Activated CD8-positive, alpha-beta memory T cell treated with anti-CD3 and anti-CD28 coated beads, Interleukin-2, amount 10 ng/mL, durations not matched to agents 7 days and 5 days (primary cell): ENCODE data around the gene PLXDC2. TPM values are rescaled to one million over a fixed set of nuclear protein-coding genes. Genes with fewer than 3 reads are reported as not detected.
"Not testable (repeated sequence)": the region's sequence is repeated elsewhere in the genome, so short reads cannot be mapped to it uniquely, and the experiment has no call there.

Source experiments
- ATAC-seq: fragments of 150-1000 bp; cut with Tn5 transposase; one replicate; pipeline ENCODE4 v1.10.0; 2021; ENCODE audit warnings: moderate library complexity
- CTCF ChIA-PET: fragments of 350-600 bp; sonication (Branson Sonifier 250); formaldehyde crosslinking; loops from one replicate; lab custom pipeline; 2021; ENCODE audit warnings: antibody characterized with exemption; lab: Charles Lee
- DNase-seq: peaks from one replicate; pipeline ENCODE4 v3.0.0-alpha.2; 2020
- H3K27ac Mint-ChIP-seq: one replicate; pipeline ENCODE4 v1.8.0; 2021; ENCODE audit warnings: mild to moderate bottlenecking, mixed read lengths
- H3K27me3 Mint-ChIP-seq: one replicate; pipeline ENCODE4 v1.8.0; 2021; ENCODE audit warnings: mixed read lengths
- H3K36me3 Mint-ChIP-seq: one replicate; pipeline ENCODE4 v1.8.0; 2021; ENCODE audit warnings: mild to moderate bottlenecking, mixed read lengths
- H3K4me1 Mint-ChIP-seq: one replicate; pipeline ENCODE4 v1.8.0; 2021; ENCODE audit warnings: mixed read lengths
- H3K4me3 Mint-ChIP-seq: one replicate; pipeline ENCODE4 v1.8.0; 2021; ENCODE audit warnings: mild to moderate bottlenecking, moderate library complexity, mixed read lengths
- H3K9me3 Mint-ChIP-seq: one replicate; pipeline ENCODE4 v1.8.0; 2022; ENCODE audit warnings: low read depth, mixed read lengths
- total RNA-seq, 2 experiments: library from RNA; stranded (reverse); gene quantifications; one replicate each; pipeline ENCODE4 v1.2.3, GENCODE V29; 2021

PLXDC2 gene
- total RNA-seq, 2 experiments from 2014 or later: 0.05 TPM; not detected in 1

DNA sequence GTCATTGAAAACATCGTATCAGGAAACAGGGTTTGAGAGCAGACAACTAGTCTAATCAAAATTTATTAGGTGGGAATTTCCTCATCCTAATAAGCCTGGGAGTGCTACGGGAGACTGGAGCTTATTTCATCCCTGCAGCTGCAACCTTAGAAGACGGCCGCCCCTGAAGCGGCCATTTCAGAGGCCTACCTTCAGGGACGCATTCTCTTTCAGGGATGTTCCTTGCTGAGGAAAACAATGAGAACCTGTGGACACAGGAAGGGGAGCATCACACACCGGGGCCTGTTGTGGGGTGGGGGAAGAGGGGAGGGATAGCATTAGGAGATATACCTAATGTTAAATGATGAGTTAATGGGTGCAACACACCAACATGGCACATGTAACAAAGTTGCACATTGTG is 392.9 kb downstream of the PLXDC2 start:
- H3K4me3 Mint-ChIP-seq, H3K27me3 Mint-ChIP-seq, H3K27ac Mint-ChIP-seq, ATAC-seq, CTCF ChIA-PET, H3K4me1 Mint-ChIP-seq, H3K36me3 Mint-ChIP-seq, DNase-seq, H3K9me3 Mint-ChIP-seq: not testable (repeated sequence)

DNA sequence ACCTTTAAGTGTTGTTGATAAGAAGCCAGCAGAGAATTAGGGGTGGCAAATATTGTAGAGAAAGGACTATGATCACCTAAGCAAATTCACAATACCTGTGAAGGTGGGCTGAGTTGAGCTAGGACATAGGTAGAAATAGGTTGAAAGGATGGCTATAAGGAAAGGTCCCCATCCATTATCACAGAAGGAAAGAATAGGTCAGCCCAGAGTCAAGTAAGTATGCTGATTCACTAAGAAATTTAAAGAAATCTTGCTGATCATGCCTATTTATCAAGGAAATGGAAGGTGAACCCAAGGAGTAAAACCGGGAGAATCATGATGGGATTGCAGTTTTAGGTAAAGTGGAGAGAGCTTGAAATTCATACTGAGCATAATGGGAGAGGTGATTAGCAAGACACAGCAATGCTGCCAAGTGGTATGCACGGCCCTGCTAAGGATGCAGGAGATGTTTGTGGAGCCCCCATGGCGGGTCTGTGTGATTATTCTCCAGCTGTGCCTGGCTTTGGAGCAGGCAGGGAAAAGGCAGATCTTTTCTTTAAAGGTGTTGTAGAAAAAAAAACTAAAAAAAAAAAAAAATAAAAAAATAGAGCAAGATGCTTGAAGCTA is 399.4 kb downstream of the PLXDC2 start:
- Mint-ChIP-seq H3K27me3 (no peaks in the 10 kb centered on the region), H3K9me3 (peaks cover 15% of the 10 kb centered on the region), H3K4me3 (no peak overlapping the region), H3K27ac (no peak overlapping the region), H3K36me3 (no peaks in the 10 kb centered on the region), H3K4me1 (no peaks in the 10 kb centered on the region)
- CTCF ChIA-PET: no interaction called here
- ATAC-seq (no peak), DNase-seq (no peak)

DNA sequence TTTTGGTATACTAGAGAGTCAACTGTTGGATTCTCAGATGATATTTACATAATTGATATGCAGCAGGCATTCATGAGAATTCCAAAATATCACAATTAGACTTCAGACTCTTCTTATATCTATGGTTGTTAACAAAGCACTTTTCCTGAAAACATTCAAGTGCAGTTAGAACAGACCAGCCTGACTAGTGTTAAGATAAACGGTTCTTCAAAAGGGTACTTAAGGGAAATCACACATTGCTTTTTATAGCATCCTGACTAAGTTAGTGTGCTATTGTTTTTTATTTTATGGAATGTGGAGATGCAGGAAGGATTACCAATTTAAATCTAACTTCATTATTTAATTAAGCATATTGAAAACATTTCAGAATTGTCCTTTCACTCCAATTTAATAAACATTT is 405.1 kb downstream of the PLXDC2 start:
- H3K27ac Mint-ChIP-seq: no peak overlapping the region
- CTCF ChIA-PET: no interaction called here
- H3K9me3 Mint-ChIP-seq: peaks cover 2% of the 10 kb centered on the region
- DNase-seq: no peak
- ATAC-seq: no peak
- H3K27me3 Mint-ChIP-seq: no peaks in the 10 kb centered on the region
- no peaks in the 10 kb centered on the region for H3K4me1 Mint-ChIP-seq
- H3K36me3 Mint-ChIP-seq: no peaks in the 10 kb centered on the region
- no peak overlapping the region for H3K4me3 Mint-ChIP-seq

DNA sequence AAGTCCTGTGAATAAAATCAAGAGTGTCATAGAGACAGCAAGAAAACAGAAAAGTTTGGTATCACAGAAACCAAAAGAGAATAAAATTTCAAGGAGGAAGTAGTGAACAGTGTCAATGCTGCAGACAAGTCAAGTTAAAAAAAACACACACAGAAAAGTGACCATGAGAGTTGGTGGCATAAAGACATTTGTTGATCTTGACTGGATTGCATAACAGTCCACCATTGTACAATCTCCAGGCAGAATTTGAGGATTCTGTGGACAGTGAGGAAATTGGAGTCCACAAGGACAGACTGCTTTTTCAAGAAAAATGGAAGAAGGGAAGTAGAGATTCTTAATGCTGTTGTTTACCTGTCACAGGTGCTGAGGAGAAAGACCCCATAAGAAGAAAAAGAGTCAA is 412.5 kb downstream of the PLXDC2 start:
- CTCF ChIA-PET: no interaction called here
- DNase-seq: no peak
- Mint-ChIP-seq H3K27me3 (no peaks in the 10 kb centered on the region), H3K36me3 (no peaks in the 10 kb centered on the region), H3K4me1 (no peaks in the 10 kb centered on the region), H3K27ac (no peak overlapping the region), H3K9me3 (peaks cover 12% of the 10 kb centered on the region), H3K4me3 (no peak overlapping the region)
- no peak for ATAC-seq

DNA sequence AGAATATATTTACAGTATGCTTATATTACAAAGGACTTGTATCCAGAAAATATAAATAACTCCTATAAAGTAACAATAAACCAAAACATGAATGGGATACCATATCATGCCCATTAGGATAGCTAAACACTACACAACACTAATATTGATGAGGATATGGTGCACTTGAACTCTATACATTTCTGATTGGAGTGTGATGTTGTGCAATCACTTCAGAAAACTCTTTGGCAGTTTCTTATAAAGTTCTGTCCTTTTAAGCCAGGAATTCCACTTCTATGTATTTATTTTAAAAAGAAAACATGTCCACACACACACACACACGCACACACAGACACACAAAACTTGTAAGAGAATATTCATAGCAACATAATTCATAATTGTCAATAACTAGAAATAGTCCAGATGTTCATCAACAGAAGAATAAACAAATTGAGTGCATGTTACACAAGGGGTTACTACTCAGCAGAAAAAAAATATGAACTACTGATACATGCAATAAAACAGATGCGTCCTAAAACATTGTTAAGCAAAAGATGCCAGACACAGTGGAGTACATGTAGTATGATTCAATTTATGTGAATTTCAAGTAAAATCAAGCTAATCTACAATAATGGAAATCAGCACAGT is 416.0 kb downstream of the PLXDC2 start:
- no peak for ATAC-seq
- Mint-ChIP-seq H3K4me3 (no peak overlapping the region), H3K4me1 (no peaks in the 10 kb centered on the region), H3K36me3 (no peaks in the 10 kb centered on the region), H3K9me3 (peaks cover 12% of the 10 kb centered on the region), H3K27ac (no peak overlapping the region), H3K27me3 (no peaks in the 10 kb centered on the region)
- CTCF ChIA-PET: no interaction called here
- no peak for DNase-seq

DNA sequence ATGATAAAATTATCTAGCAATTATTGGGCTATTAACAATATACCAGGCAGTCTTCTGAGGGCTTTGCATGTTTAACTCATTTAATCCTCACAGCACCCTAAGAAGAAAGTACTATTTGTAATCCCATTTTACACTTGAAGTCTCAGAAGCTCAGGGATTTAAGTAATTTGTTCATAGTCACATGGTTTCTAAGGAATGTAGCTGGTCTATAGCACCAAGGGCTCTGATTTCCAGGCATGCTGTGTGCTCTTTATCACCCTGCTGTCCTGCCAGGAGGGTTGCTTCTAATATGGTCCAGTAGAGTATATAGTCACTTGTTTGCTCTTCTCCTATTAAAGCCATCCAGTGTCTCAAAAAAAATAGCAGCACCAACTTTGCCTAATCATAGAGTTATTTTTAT is 417.2 kb downstream of the PLXDC2 start:
- Mint-ChIP-seq H3K36me3 (no peaks in the 10 kb centered on the region), H3K4me1 (no peaks in the 10 kb centered on the region), H3K4me3 (no peak overlapping the region), H3K27me3 (no peaks in the 10 kb centered on the region), H3K9me3 (peaks cover 6% of the 10 kb centered on the region), H3K27ac (no peak overlapping the region)
- DNase-seq (no peak), ATAC-seq (no peak)
- CTCF ChIA-PET: no interaction called here

DNA sequence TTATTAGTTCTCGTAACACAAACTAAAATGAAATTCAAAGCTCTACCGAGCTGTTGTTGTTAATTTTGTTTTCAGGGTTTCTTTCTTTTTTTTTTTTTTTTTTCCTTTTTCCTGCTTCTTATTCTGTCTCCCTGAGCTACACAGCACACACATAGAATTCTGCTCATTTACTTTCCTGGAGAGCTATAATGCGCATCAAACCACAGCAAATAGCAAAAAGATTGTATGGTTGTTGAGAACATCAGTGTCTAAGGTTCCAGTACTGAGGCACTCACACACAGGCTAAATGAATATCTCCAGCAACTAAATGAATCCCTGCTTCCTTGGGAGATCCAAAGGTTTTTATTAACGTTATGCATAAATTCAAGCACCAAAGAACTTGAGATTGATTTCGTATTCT is 418.3 kb downstream of the PLXDC2 start:
- no peak for DNase-seq
- ATAC-seq: no peak
- no peaks in the 10 kb centered on the region for H3K4me1 Mint-ChIP-seq
- H3K9me3 Mint-ChIP-seq: no peaks in the 10 kb centered on the region
- H3K36me3 Mint-ChIP-seq: no peaks in the 10 kb centered on the region
- no peak overlapping the region for H3K4me3 Mint-ChIP-seq
- H3K27ac Mint-ChIP-seq: no peak overlapping the region
- H3K27me3 Mint-ChIP-seq: no peaks in the 10 kb centered on the region
- CTCF ChIA-PET: no interaction called here

DNA sequence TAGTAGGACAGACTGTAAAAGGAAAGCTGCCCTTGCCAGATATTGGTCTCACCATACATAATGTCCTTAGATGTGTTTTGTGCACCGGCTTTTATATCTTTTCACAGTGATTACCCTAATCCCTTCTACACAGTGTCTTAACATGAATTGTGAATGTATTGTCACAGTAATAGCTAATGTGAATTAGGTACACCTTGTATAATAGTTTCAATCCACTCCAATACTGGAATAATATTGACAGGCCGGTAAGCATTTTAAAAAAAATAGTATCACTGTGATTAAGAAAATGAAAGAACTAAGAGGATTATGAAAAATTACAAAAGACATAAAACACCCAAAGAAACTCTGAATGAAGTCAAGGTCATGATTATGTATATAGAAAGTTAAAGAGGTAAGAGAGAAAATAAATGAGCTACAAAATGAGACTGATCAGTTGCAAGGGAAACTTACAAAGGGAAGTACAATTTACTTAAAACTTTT is 420.9 kb downstream of the PLXDC2 start:
- no peak for ATAC-seq

DNA sequence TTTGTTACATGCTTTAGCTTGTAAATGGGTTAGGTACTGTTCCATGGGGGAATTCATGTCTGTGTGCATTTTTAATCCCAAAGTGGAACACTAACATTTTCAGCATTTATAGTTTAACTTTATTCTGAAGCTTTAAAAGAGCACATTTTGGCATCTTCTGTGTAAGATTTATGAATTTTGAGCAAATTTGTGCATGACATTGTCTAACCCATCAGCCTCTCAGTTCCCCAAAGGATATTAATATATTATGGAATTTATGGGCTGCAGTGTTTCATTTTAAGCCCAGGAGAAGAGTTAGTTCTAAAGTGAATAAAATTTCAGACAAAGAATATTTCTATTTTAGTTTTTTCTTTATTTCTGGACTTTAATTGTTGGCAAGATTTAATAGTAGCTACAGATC is 421.4 kb downstream of the PLXDC2 start:
- ATAC-seq (no peak), DNase-seq (no peak)
- H3K4me3 Mint-ChIP-seq: no peak overlapping the region
- no peaks in the 10 kb centered on the region for H3K9me3 Mint-ChIP-seq
- H3K36me3 Mint-ChIP-seq: no peaks in the 10 kb centered on the region
- CTCF ChIA-PET: no interaction called here
- H3K27ac Mint-ChIP-seq: no peak overlapping the region
- no peaks in the 10 kb centered on the region for H3K4me1 Mint-ChIP-seq
- H3K27me3 Mint-ChIP-seq: no peaks in the 10 kb centered on the region

More for the DNA sequence above, 420.9 kb downstream of the PLXDC2 start:
- Mint-ChIP-seq H3K9me3 (no peaks in the 10 kb centered on the region), H3K27ac (no peak overlapping the region), H3K27me3 (no peaks in the 10 kb centered on the region), H3K4me1 (no peaks in the 10 kb centered on the region), H3K36me3 (no peaks in the 10 kb centered on the region), H3K4me3 (no peak overlapping the region)
- DNase-seq: no peak
- CTCF ChIA-PET: interaction anchor here (1.5 kb wide), 1 partner anchor 15 kb away, joined by 3 read pairs; no protein-coding TSS in a partner anchor

DNA sequence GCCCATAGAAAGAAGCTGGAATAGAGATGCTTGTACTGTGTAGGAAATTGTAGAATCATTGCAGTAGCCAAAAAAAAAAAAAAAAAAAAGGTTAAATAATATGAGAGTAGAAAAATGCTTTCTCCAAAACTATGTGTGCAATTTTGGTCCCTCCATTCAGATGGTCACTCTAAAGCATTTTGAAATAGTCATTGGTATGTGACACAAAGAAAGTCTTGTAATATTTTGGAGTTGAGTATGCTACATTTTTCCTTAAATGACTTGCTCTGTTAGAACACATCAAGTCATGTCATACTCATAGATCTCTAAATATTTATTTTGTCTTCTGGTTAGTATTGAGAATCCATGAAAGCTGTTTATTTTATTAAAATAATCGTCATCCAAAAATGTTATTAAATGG is 424.4 kb downstream of the PLXDC2 start:
- H3K27ac Mint-ChIP-seq: no peak overlapping the region
- H3K36me3 Mint-ChIP-seq: no peaks in the 10 kb centered on the region
- H3K9me3 Mint-ChIP-seq: peaks cover 5% of the 10 kb centered on the region
- no peaks in the 10 kb centered on the region for H3K4me1 Mint-ChIP-seq
- ATAC-seq (no peak), DNase-seq (no peak)
- no peak overlapping the region for H3K4me3 Mint-ChIP-seq
- H3K27me3 Mint-ChIP-seq: no peaks in the 10 kb centered on the region
- CTCF ChIA-PET: no interaction called here

DNA sequence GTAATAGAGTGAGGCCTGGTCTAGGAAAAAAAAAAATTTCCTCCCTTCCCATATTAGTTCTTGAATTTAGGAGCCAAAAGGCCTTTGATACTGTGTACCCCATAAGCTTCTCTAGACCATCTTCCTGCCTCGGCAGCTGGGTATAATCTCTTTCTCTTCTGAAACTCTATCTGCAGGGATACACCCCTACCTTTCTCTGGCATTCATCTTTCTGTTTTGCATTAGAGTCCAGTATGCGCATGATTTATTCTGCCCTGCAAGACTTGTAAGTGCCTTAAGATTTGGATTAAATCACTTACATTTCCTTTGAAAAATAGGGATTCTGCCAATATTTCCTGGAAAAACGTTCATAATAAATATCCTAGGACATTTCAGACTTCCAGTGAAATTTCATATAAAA is 431.2 kb downstream of the PLXDC2 start:
- Mint-ChIP-seq H3K27ac (no peak overlapping the region), H3K4me1 (no peaks in the 10 kb centered on the region), H3K4me3 (no peak overlapping the region), H3K27me3 (no peaks in the 10 kb centered on the region), H3K9me3 (peaks cover 8% of the 10 kb centered on the region), H3K36me3 (no peaks in the 10 kb centered on the region)
- DNase-seq: no peak
- ATAC-seq: no peak
- CTCF ChIA-PET: no interaction called here

DNA sequence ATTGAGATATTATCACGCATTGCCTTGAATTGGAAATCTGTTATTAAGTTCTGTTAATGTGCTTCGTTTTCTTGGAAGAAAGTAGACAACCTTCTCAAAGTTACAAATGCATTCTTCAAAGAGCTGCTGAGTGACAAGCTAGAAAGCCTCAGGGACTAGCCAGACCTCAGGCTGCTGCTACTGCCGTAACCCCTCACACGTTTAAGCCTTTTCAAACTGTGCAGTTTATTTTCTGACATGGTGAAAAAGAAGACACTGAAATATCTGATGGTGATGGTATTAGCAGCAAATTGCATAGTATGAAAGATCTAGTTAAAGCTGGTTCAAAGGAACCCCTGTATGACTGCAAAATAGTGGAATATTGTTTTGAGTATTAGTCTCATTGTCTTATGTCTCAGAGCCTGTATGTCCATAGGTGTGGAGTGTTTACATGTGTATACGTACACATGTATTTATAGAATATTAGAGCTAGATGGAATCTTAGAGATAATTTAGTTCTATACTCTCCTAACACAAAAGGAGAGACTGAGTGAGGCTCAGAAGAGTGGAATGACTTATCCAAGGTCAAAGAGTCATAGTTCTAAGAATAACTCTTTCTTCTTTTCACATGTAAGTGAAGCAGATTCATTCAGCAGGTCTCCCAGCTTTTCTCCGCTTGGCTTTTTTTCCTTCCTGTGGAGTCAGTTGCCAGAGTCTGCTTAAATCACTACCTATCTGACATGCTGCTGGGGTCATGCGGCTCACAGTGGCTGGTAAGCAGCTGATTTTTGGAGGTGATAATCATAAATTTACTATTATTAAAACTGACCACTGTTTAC is 431.9 kb downstream of the PLXDC2 start:
- Mint-ChIP-seq H3K9me3 (peaks cover 8% of the 10 kb centered on the region), H3K36me3 (no peaks in the 10 kb centered on the region), H3K4me3 (no peak overlapping the region), H3K27ac (no peak overlapping the region), H3K27me3 (no peaks in the 10 kb centered on the region), H3K4me1 (no peaks in the 10 kb centered on the region)
- no peak for ATAC-seq
- DNase-seq: no peak
- CTCF ChIA-PET: interaction anchor here (0.6 kb wide), 1 partner anchor 18 kb away, joined by 5 read pairs; no protein-coding TSS in a partner anchor

DNA sequence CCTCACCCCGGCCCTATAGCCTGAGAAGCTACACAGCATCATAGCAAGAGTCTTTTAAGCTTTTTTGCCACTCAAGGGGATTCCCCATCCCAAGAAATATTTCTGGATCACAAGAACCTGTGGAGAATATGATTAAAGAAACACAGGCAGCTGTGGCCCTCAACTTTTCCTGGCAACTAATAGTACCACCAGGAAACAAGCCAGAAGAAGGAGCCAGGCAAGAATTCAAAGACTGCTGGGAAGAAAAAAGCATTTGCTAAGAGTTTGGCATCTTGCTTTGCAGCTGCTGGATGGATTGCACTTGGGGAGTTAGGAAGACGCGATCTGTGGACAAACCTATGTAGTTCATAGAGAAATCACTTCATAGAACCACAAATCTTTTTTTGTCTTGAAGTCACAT is 437.8 kb downstream of the PLXDC2 start:
- H3K9me3 Mint-ChIP-seq: peaks cover 6% of the 10 kb centered on the region
- H3K27me3 Mint-ChIP-seq: no peaks in the 10 kb centered on the region
- CTCF ChIA-PET: no interaction called here
- no peak overlapping the region for H3K27ac Mint-ChIP-seq
- no peak overlapping the region for H3K4me3 Mint-ChIP-seq
- H3K36me3 Mint-ChIP-seq: no peaks in the 10 kb centered on the region
- H3K4me1 Mint-ChIP-seq: no peaks in the 10 kb centered on the region
- ATAC-seq: no peak
- DNase-seq: no peak

DNA sequence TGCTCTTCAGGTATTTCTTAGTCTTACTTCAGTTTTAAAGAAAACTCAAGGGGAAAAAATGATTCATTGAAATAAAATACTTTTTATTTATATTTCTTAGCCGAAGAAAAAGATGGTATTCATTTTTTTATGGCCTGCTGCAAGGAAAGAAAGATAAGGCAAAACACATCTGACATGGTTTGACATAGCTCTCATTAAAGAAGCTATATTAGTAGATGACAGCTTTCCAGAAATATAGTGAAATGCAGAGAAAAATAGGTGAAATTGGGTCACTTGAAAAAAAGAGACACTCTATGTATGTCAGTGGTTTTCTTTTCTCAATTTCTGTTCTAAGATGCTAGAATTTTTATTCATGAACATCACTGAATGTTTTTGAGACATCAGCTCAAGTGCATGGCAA is 438.3 kb downstream of the PLXDC2 start:
- Mint-ChIP-seq H3K9me3 (peaks cover 5% of the 10 kb centered on the region), H3K27me3 (no peaks in the 10 kb centered on the region), H3K4me1 (no peaks in the 10 kb centered on the region), H3K36me3 (no peaks in the 10 kb centered on the region), H3K4me3 (no peak overlapping the region), H3K27ac (no peak overlapping the region)
- ATAC-seq (no peak), DNase-seq (no peak)
- CTCF ChIA-PET: no interaction called here
